Smooth muscle cell of the umbilical artery (primary cell): ENCODE measurements around the gene EML3. TPM values are rescaled to one million over a fixed set of nuclear protein-coding genes. Genes with fewer than 3 reads are reported as not detected.

Experiments
- total RNA-seq: library from RNA; depleted of rRNA; stranded (reverse); fragments of >200 nt; gene quantifications from 2 replicates; pipeline ENCODE4 v1.2.3, GENCODE V29; 2014

EML3 gene, protein sequence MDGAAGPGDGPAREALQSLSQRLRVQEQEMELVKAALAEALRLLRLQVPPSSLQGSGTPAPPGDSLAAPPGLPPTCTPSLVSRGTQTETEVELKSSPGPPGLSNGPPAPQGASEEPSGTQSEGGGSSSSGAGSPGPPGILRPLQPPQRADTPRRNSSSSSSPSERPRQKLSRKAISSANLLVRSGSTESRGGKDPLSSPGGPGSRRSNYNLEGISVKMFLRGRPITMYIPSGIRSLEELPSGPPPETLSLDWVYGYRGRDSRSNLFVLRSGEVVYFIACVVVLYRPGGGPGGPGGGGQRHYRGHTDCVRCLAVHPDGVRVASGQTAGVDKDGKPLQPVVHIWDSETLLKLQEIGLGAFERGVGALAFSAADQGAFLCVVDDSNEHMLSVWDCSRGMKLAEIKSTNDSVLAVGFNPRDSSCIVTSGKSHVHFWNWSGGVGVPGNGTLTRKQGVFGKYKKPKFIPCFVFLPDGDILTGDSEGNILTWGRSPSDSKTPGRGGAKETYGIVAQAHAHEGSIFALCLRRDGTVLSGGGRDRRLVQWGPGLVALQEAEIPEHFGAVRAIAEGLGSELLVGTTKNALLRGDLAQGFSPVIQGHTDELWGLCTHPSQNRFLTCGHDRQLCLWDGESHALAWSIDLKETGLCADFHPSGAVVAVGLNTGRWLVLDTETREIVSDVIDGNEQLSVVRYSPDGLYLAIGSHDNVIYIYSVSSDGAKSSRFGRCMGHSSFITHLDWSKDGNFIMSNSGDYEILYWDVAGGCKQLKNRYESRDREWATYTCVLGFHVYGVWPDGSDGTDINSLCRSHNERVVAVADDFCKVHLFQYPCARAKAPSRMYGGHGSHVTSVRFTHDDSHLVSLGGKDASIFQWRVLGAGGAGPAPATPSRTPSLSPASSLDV
- total RNA-seq, result 24.5 and 24.6 TPM in 2 replicates

DNA sequence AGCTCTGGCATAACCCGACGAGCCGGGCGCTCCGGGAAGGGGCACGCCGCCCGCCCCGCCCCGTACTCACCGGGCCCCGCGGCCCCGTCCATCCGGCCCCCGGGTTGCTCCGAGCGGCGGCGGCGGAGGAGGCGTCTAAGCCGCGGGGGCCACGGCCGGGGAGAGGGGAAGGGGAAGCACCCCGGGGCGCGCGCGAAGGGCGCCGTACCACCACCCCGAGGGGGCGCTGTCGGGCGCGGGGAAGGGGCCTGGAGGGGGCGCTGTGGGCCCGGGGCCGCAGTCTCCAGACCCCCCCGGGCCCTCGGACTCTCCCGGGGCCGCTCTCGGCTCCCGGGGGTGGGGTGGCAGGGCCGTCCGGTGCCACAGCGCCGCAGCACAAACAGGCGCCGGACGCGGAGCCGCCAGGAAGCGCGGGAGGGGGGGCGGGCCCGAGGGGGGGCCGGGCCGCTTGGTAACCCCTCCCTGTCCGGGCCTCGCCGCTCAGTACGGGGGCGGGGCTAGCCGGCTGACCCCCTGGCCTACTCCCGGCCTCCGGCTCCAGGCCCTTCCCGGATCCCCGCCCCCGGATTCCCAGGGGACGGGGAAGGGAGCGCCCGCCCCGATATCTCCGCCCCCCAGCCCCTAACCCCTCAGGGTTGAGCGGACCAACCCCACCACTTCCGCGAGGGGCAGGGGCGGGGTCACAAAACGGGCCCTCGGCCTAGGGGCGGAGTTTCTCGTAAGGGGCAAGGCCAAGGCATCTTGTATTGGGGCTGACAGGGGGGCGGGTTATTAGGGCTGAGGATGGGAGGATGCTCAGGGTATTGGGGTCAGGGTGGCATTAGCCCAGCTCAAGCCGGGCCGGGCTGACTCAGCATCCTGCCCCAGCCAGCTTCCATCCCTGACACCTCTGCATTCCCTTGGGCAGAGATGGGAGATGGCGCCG is at the start of gene EML3, which contains the start of gene ROM1:
TSS of gene EML3 (minus strand) at position 410 of the 925 bp plus-strand sequence. CDS start at position 92, 318 bp downstream.
TSS of gene ROM1 (plus strand) at position 892 of the 925 bp plus-strand sequence. CDS start at position 917, 25 bp downstream.

DNA sequence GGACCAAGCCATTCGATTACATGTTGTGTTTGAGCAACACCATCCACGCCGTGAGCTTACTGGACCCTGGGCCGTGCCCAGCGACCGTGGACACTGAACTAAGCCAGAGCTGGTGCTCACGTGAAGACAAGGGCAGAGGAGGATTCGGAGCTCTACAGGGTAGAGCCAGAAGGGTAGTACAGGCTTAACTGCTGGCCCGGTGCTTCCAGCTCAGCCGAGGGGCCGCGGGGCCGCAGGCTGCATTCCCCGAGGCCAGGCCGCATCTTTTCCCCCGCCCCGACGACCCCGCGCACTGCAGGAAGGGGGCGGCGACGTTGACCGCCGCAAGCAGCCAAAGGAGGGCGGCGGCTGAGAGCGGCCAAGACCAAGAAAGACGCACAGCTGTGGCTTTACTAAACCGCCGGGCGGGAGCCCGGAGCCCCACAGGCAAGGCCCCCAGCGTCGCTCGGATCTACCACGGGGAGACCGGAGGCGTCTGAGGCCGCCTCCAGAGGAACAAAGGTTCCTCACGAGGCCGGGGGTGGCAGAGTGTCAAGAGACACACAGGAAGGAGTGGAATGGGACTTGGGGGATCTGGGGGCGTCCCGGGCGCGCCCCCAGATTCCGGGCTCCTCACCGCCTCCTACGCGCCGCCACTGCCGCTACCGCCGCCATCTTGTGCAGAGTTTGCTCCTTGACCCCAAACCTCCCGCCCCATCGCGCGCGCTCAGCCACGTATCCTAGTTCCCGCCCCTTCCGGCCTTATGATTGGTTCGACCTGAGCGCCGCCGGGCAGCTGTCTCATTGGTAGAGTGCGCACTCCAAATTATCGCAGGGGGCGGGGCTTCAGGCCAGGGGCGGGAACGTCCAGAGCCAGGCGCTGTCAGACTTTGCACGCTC is 33.6 kb upstream of the EML3 start, which contains the start of gene GANAB:
TSS of gene GANAB (minus strand) at position 668 of the 879 bp plus-strand sequence. CDS start at position 654, 14 bp downstream.

GRCh38 chr11:62621567-62622470 is 9.2 kb upstream of the EML3 start, which contains the start of gene B3GAT3:
B3GAT3 (minus strand) TSS chr11:62621986; CDS start chr11:62621947, 39 bp downstream.

DNA sequence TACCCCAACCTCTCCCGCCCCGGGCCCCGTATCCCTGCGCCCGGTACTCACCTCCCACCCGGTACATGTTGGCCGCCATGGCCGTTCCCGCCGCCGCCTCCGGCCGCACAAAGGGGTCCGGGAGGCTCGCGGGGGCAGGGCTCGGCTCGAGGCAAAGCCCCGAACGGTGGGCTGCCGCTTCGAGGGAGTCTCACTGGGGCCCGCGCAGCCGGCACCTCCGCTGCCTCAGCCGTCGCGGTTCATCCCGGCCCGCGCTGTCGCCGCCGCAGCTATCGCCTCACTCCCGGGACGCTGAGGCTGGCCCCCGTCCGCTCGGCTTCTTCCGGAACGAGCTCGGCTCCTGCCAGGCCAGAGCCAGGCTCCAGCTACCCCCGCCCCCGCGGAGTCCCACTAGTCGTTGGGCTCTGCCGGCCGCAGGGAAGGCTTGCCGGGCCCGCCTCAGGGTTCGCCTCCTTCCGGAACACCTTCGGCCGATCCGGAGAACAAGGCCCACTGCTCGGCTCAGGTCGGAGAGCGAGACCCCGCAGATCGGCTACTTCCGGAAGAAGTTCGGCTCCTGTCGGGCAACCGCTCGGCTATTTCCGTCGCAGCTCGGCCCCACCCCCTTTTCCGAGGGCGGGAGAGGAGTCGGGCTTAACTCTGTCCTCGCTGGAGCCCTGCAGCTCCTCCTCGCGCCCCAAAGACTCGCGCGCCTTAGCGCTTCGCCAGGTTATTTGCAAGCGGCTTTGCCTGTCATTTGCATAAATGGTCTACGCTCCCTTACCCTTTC is 11.0 kb downstream of the EML3 start, which contains the start of gene MTA2:
TSS of gene MTA2 (minus strand) at position 494 of the 769 bp plus-strand sequence. CDS start at position 79, 415 bp downstream.

GRCh38 chr11:62591448-62592145 is 21.0 kb downstream of the EML3 start, which contains the start of gene TUT1:
TUT1 (minus strand) TSS chr11:62591523; CDS start chr11:62591485, 38 bp downstream.

GRCh38 chr11:62573592-62574362 is 38.8 kb downstream of the EML3 start, which contains the start of gene EEF1G:
EEF1G (minus strand) TSS chr11:62573891; CDS start chr11:62573842, 49 bp downstream.

Other genes starting within 250 kb of the EML3 start
- gene SCGB1A1, start 193.7 kb downstream of the EML3 start, total RNA-seq, result not detected in 2 replicates
- gene AHNAK, start 66.0 kb downstream of the EML3 start, total RNA-seq, result 313 and 660 TPM in 2 replicates
- gene EEF1G, start 38.9 kb downstream of the EML3 start, total RNA-seq, result 1,165 and 1,500 TPM in 2 replicates
- gene TUT1, start 21.3 kb downstream of the EML3 start, total RNA-seq, result 6.5 and 10.7 TPM in 2 replicates
- 92.3 and 107 TPM in 2 replicates for gene MTA2, start 10.9 kb downstream of the EML3 start, total RNA-seq
- gene ROM1, start 482 bp upstream of the EML3 start, total RNA-seq, result 2.5 and 3.9 TPM in 2 replicates
- 61.5 and 63.5 TPM in 2 replicates for gene B3GAT3, start 9.2 kb upstream of the EML3 start, total RNA-seq
- gene GANAB, start 33.8 kb upstream of the EML3 start, total RNA-seq, result 505 and 539 TPM in 2 replicates
- gene INTS5, start 40.5 kb upstream of the EML3 start, total RNA-seq, result 19.6 and 27.1 TPM in 2 replicates
- gene C11orf98, start 52.4 kb upstream of the EML3 start, total RNA-seq, result 17.2 and 17.9 TPM in 2 replicates
- 3.5 and 7.4 TPM in 2 replicates for gene CSKMT, start 52.5 kb upstream of the EML3 start, total RNA-seq
- 3.8 and 6.8 TPM in 2 replicates for gene UQCC3, start 58.9 kb upstream of the EML3 start, total RNA-seq
- 4.5 and 4.6 TPM in 2 replicates for gene LBHD1, start 59.5 kb upstream of the EML3 start, total RNA-seq
- gene UBXN1, start 66.3 kb upstream of the EML3 start, total RNA-seq, result 77.0 and 96.5 TPM in 2 replicates
- 0.23 and 0.59 TPM in 2 replicates for gene LRRN4CL, start 76.8 kb upstream of the EML3 start, total RNA-seq
- gene BSCL2, start 94.6 kb upstream of the EML3 start, total RNA-seq, result 41.1 and 119 TPM in 2 replicates
- gene GNG3, start 94.9 kb upstream of the EML3 start, total RNA-seq, result not detected in 2 replicates
- 14.3 and 18.0 TPM in 2 replicates for gene HNRNPUL2, start 114.7 kb upstream of the EML3 start, total RNA-seq
- 29.4 and 32.7 TPM in 2 replicates for gene TTC9C, start 115.7 kb upstream of the EML3 start, total RNA-seq
- 8.2 and 11.9 TPM in 2 replicates for gene ZBTB3, start 141.4 kb upstream of the EML3 start, total RNA-seq
- gene POLR2G, start 148.8 kb upstream of the EML3 start, total RNA-seq, result 39.2 and 59.7 TPM in 2 replicates
- 15.6 and 23.8 TPM in 2 replicates for gene TAF6L, start 158.6 kb upstream of the EML3 start, total RNA-seq
- gene TMEM179B, start 174.6 kb upstream of the EML3 start, total RNA-seq, result 28.9 and 42.5 TPM in 2 replicates
- gene TMEM223, start 179.2 kb upstream of the EML3 start, total RNA-seq, result 16.1 and 22.6 TPM in 2 replicates
- gene NXF1, start 192.7 kb upstream of the EML3 start, total RNA-seq, result 21.1 and 49.2 TPM in 2 replicates
- gene STX5, start 219.3 kb upstream of the EML3 start, total RNA-seq, result 35.9 and 36.6 TPM in 2 replicates
- gene TEX54, start 220.1 kb upstream of the EML3 start, total RNA-seq, result not detected in 2 replicates
- gene WDR74, start 226.8 kb upstream of the EML3 start, total RNA-seq, result 36.8 and 53.0 TPM in 2 replicates